Adrenal gland (tissue), 5 donors: Measurements from ENCODE around the gene MGMT.

Experiments used
- CTCF ChIP-seq, 6 experiments: fragments of 450-650 bp in 4 of 6; fragments of 200-600 bp in 2 of 6; sonication (generic) in 1 of 6; IDR thresholded peaks; 1 replicate in 5 of 6; 2 replicates in 1 of 6; pipeline versions ENCODE4 v1.5.1 to v1.8.0; 2016 to 2021; ENCODE audit warnings: antibody characterized with exemption in 6 of 6, mild to moderate bottlenecking in 2 of 6, moderate library complexity in 1 of 6
- POLR2A ChIP-seq, 2 donors: fragments of 450-650 bp; IDR thresholded peaks; one replicate each; pipeline ENCODE4 v1.6.1; 2017; ENCODE audit warnings: antibody characterized with exemption in 2 of 2, mild to moderate bottlenecking in 2 of 2, moderate library complexity in 1 of 2
- donor health status: DM: no; HTN: no; CAD: no.

GRCh38 chr10:129693382-129693781, 226.3 kb downstream of the MGMT start:
- TF ChIP-seq POLR2A (IDR thresholded peaks at IDR 0.05) (no peak), CTCF (IDR thresholded peaks at IDR 0.05) (no peak)
